Effector CD4-positive, alpha-beta T cell (primary cell): ENCODE data around the gene ACTMAP.
A peak's percentile ranks its signal among the peaks of the same experiment; 100 is the strongest.
"Not testable (repeated sequence)": the region's sequence is repeated elsewhere in the genome, so short reads cannot be mapped to it uniquely, and the experiment has no call there.

Experiments used
- DNase-seq: peaks from one replicate; pipeline ENCODE4 v3.0.0-alpha.2; 2020
- total RNA-seq: gene quantifications from one replicate; lab custom pipeline; 2026; lab: John Stamatoyannopoulos, UW

The ACTMAP gene
- total RNA-seq = 3.4 reads per million, percentile 13 among the genes with 10 or more reads in this experiment

GRCh38 chr19:40750058-40750873 lies at the start of gene ACTMAP:
Gene ACTMAP, minus strand, starts transcription at chr19:40750477. Its CDS starts 674 bp downstream, at chr19:40749803.
- DNase-seq = peak; percentile 99

GRCh38 chr19:40799558-40800338 lies 49.5 kb upstream of the ACTMAP start:
- peak; percentile 22 for DNase-seq

- peak; percentile 100 for DNase-seq
These were observed 48.6 kb upstream of the ACTMAP start, which contains the start of gene EGLN2 for GRCh38 chr19:40798683-40799557. Gene EGLN2, plus strand, starts transcription at chr19:40799191. Its CDS starts 1,382 bp downstream, at chr19:40800573.

- DNase-seq = peak; percentile 60
These were observed 47.8 kb upstream of the ACTMAP start for GRCh38 chr19:40797963-40798682.

GRCh38 chr19:40797166-40797962 lies 47.1 kb upstream of the ACTMAP start:
- DNase-seq = no peak

GRCh38 chr19:40791996-40792395 lies 41.7 kb upstream of the ACTMAP start:
- no peak for DNase-seq

- DNase-seq = no peak
These were observed 41.1 kb upstream of the ACTMAP start for GRCh38 chr19:40791349-40791748.

GRCh38 chr19:40786060-40787037 lies 36.1 kb upstream of the ACTMAP start:
- no peak for DNase-seq

GRCh38 chr19:40785526-40785925 lies 35.2 kb upstream of the ACTMAP start:
- no peak for DNase-seq

GRCh38 chr19:40784146-40784545 lies 33.9 kb upstream of the ACTMAP start:
- DNase-seq = not testable (repeated sequence)

GRCh38 chr19:40783711-40784110 lies 33.4 kb upstream of the ACTMAP start:
- DNase-seq = no peak

GRCh38 chr19:40781140-40781539 lies 30.9 kb upstream of the ACTMAP start:
- DNase-seq = no peak

GRCh38 chr19:40780582-40780981 lies 30.3 kb upstream of the ACTMAP start:
- no peak for DNase-seq

- DNase-seq = no peak
These were observed 28.5 kb upstream of the ACTMAP start for GRCh38 chr19:40778706-40779284.

- peak; percentile 100 for DNase-seq
These were observed 27.8 kb upstream of the ACTMAP start, which contains the start of gene RAB4B for GRCh38 chr19:40777937-40778705. Gene RAB4B, plus strand, starts transcription at chr19:40778247. Its CDS starts 129 bp downstream, at chr19:40778376.

GRCh38 chr19:40777645-40777936 lies 27.3 kb upstream of the ACTMAP start:
- no peak for DNase-seq

GRCh38 chr19:40776932-40777644 lies 26.8 kb upstream of the ACTMAP start:
- DNase-seq = peak; percentile 88

GRCh38 chr19:40776364-40776763 lies 26.1 kb upstream of the ACTMAP start:
- no peak for DNase-seq
